Measurements from ENCODE around the gene MAGEA11. TPM values are rescaled to one million over a fixed set of nuclear protein-coding genes. Genes with fewer than 3 reads are reported as not detected.
"Not testable (repeated sequence)": the region's sequence is repeated elsewhere in the genome, so short reads cannot be mapped to it uniquely, and the experiment has no call there.

The MAGEA11 gene, protein sequence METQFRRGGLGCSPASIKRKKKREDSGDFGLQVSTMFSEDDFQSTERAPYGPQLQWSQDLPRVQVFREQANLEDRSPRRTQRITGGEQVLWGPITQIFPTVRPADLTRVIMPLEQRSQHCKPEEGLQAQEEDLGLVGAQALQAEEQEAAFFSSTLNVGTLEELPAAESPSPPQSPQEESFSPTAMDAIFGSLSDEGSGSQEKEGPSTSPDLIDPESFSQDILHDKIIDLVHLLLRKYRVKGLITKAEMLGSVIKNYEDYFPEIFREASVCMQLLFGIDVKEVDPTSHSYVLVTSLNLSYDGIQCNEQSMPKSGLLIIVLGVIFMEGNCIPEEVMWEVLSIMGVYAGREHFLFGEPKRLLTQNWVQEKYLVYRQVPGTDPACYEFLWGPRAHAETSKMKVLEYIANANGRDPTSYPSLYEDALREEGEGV
- not detected for total RNA-seq

DNA sequence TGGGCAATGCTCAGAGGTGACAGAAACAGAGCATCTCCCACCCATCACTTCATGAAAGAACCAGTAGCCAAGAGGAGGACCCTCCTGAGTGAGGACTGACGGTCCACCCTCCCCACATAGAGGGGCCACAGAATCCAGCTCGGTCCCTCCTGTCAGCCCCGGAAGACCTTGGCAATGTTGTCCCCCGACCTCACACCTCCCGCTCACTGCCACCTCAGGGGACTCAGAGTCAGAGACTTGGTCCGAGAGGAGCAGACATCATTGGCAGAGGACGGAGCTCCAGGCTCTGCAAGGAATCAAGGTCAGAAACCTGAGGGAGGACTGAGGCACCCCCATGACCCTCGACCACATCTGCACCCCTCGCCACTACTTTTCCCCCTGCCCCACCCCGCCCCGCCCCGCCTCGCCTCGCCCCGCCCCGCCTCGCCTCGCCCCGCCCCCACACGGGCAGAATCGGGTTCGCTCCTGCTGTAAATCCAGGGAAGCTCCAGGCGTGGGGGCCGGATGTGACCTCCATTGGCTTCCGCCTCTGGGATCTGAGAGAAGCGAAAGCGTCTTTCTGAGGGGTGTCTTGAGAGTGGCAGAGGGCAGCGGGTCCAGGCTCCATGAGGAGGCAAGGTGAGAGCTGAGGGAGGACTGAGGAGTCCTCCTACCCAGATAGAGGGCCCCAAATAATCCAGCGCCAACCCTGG, at the start of gene MAGEA11:
TSS of gene MAGEA11 (plus strand) at position 516 of the 692 bp plus-strand sequence. CDS start 1,100 bp downstream, outside the sequence.
- DNase-seq (ENCODE audit: extremely low spot score), result peak; percentile 29
- Histone ChIP-seq H3K27ac (replicated peaks in 1 of 4) (no peak within 1 kb of the TSS), H3K9me3 (no peaks in the 10 kb centered on the region), H3K36me3 (no peaks in the 10 kb centered on the region), H3K27me3 (no peaks in the 10 kb centered on the region), H3K4me3 (no peak within 1 kb of the TSS), H3K4me1 (no peaks in the 10 kb centered on the region)
- intact Hi-C loops (cut with DNase I), result no loop called here
- TF ChIP-seq POLR2AphosphoS5 (IDR thresholded peaks at IDR 0.05) (no peak), POLR2A (IDR thresholded peaks at IDR 0.05; ENCODE audit: low read depth) (no peak), EP300 (IDR thresholded peaks at IDR 0.05) (no peak)
- TF ChIP-seq, protein P1, sequence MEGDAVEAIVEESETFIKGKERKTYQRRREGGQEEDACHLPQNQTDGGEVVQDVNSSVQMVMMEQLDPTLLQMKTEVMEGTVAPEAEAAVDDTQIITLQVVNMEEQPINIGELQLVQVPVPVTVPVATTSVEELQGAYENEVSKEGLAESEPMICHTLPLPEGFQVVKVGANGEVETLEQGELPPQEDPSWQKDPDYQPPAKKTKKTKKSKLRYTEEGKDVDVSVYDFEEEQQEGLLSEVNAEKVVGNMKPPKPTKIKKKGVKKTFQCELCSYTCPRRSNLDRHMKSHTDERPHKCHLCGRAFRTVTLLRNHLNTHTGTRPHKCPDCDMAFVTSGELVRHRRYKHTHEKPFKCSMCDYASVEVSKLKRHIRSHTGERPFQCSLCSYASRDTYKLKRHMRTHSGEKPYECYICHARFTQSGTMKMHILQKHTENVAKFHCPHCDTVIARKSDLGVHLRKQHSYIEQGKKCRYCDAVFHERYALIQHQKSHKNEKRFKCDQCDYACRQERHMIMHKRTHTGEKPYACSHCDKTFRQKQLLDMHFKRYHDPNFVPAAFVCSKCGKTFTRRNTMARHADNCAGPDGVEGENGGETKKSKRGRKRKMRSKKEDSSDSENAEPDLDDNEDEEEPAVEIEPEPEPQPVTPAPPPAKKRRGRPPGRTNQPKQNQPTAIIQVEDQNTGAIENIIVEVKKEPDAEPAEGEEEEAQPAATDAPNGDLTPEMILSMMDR (IDR thresholded peaks at IDR 0.05), result no peak
- 85% methylated on average over 16 of the region's 29 CpGs for WGBS

DNA sequence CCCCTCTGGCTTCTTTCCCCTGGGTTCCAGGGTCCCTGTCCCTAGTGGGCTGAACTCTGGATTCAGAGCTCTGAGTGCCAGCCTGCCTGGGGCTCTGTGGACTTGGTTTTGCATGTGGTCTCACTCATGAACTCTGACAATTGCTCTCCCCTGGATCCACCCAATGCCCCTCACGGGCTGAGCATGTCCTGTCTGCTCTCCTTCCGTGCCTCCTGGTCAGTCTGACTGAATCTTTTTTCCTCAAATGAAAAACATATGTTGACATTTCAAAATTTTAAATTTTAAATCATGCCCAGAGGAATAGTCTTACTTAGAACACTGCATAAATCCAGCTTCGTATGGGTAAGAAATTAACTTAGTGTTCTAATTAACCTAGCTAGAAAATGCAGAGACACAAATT, 36.8 kb upstream of the MAGEA11 start:
- H3K9me3 ChIP-seq; intact Hi-C loops (cut with DNase I); H3K4me3 ChIP-seq; H3K4me1 ChIP-seq; H3K27ac ChIP-seq (replicated peaks in 1 of 4); H3K27me3 ChIP-seq; DNase-seq (ENCODE audit: extremely low spot score); H3K36me3 ChIP-seq: not testable (repeated sequence)
- no CpG with 5 or more reads among the region's 3 CpGs for WGBS

DNA sequence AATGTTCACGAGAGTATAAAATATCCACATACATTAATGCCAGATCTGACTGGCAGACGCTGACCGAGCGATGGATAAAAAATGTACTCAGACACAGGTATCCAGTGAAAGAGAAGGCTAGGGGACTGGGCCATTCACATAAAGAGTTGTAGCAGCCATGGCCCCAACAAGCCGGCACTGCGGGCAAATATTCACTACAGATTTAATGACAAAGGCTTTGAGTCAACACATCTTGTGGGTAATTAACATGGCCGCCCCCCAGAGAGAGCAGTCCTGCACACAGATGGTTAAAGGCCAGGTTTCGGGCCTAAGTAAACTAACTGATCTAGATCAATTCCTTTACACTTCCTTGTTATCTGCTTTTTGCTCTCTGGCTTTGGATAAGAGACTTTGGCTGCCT, 36.3 kb upstream of the MAGEA11 start:
- intact Hi-C loops (cut with DNase I); H3K27ac ChIP-seq (replicated peaks in 1 of 4); DNase-seq (ENCODE audit: extremely low spot score); H3K4me3 ChIP-seq; H3K4me1 ChIP-seq; H3K27me3 ChIP-seq; H3K9me3 ChIP-seq; H3K36me3 ChIP-seq: not testable (repeated sequence)
- 68% methylated on average over 4 of the region's 8 CpGs for WGBS

DNA sequence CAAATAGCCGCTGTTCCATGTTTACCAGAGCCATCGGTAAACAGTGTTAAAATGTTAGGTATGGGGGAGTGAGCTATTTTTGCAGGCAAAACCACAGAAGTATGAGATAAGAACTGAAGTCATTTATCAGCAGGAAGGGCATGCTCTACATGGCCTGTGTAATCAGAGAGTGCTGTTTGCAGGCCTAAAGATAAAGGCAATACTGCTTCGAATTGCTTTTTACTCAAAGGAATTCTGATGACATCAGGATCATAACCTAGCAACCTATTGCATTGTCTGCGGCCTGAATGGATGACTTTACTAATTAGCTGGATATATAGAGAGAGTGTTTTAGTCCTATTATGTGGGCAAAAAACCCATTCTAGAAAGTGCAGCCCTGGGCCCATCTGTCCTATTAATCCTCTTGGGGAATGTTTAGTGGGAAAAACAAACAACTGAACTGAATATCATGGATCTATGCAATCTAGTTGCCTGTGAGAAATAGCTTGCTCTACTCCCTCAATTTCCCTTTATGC, 32.6 kb upstream of the MAGEA11 start:
- intact Hi-C loops (cut with DNase I); H3K36me3 ChIP-seq; H3K27me3 ChIP-seq; H3K9me3 ChIP-seq; H3K4me3 ChIP-seq; H3K4me1 ChIP-seq; DNase-seq (ENCODE audit: extremely low spot score); H3K27ac ChIP-seq (replicated peaks in 1 of 4): not testable (repeated sequence)
- no CpG with 5 or more reads among the region's 4 CpGs for WGBS

DNA sequence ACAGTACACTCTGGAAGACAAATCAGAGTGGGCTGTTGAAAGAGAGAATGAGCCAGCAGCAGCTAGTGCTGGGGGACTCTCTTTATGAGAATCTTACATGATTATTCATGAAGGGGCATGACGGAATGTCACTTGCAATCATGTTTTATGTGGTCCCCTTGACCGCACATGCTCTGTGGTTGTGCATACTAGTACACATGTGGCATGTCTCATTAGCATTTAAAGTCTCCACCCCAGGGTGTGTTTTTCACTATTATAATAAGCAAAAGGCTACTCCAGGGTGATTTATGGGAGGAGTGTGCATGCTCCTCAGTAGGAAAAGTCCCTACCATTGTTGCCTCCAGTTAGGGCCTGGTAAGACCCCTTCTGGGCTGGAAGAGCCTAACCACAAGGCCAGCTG, 30.7 kb upstream of the MAGEA11 start:
- Histone ChIP-seq H3K4me1 (no peaks in the 10 kb centered on the region), H3K9me3 (no peaks in the 10 kb centered on the region), H3K27ac (replicated peaks in 1 of 4) (no peak overlapping the region), H3K36me3 (no peaks in the 10 kb centered on the region), H3K4me3 (no peak overlapping the region), H3K27me3 (no peaks in the 10 kb centered on the region)
- TF ChIP-seq POLR2A (IDR thresholded peaks at IDR 0.05; ENCODE audit: low read depth), result no peak
- TF ChIP-seq EP300 (IDR thresholded peaks at IDR 0.05), result no peak
- TF ChIP-seq, protein P1 (IDR thresholded peaks at IDR 0.05), result no peak
- TF ChIP-seq POLR2AphosphoS5 (IDR thresholded peaks at IDR 0.05), result no peak
- 74% methylated on average over 2 of the region's 2 CpGs for WGBS
- intact Hi-C loops (cut with DNase I), result no loop called here
- no peak for DNase-seq (ENCODE audit: extremely low spot score)

DNA sequence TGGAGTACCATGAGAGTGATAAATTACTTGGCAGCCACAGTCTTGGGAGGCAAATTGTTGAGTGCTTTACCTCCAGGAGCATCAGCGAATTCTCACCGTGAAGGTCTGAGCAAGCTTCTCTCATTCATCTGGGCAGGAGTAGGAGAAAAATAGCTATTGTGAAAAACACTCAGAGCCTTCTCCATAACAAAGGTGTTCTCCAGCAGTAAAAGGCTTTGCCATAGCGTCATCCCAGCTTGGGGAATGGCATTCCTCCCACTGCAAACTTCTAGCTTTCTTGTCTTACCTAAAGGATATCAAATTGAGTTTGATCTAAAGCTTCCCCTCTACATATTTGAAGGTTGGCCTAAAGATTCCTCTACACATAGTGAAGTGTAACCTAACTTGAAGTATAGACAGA, 29.8 kb upstream of the MAGEA11 start:
- no peak for TF ChIP-seq POLR2A (IDR thresholded peaks at IDR 0.05; ENCODE audit: low read depth)
- TF ChIP-seq POLR2AphosphoS5 (IDR thresholded peaks at IDR 0.05), result no peak
- no peak for TF ChIP-seq EP300 (IDR thresholded peaks at IDR 0.05)
- TF ChIP-seq, protein P1 (IDR thresholded peaks at IDR 0.05), result no peak
- H3K27me3 ChIP-seq, result no peaks in the 10 kb centered on the region
- H3K4me1 ChIP-seq, result no peaks in the 10 kb centered on the region
- WGBS, result 57% methylated on average over 3 of the region's 3 CpGs
- DNase-seq (ENCODE audit: extremely low spot score), result no peak
- H3K36me3 ChIP-seq, result no peaks in the 10 kb centered on the region
- H3K4me3 ChIP-seq, result no peak overlapping the region
- intact Hi-C loops (cut with DNase I), result no loop called here
- H3K27ac ChIP-seq (replicated peaks in 1 of 4), result no peak overlapping the region
- no peaks in the 10 kb centered on the region for H3K9me3 ChIP-seq
